HG02798 (cell line): ENCODE measurements around the gene LOXL4.

Experiments
- ATAC-seq: cut with Tn5 transposase; IDR thresholded peaks from one replicate; pipeline ENCODE4 v1.9.1; 2021; ENCODE audit warnings: mild to moderate bottlenecking; ENCODE audit not compliant: unreplicated experiment, poor library complexity

LOXL4 gene

DNA sequence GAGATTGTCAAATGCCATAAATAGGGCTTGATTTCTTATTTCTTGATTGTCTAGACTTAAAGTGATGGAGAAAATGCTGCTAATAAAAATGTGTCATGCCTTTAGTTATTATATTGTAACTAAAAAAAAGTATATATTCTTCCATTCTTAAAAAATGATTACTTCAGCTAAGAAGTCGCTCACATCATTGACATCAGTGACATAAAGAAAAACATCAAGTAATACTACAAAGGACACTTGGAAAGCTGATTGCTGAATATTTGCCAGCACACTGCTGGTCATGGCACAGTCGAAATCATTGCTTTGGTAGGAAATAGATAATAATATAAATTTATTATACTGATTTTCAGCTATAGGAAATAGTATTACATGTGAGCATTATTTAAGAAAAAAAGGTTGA is 62.6 kb downstream of the LOXL4 start:
- no peak for ATAC-seq

DNA sequence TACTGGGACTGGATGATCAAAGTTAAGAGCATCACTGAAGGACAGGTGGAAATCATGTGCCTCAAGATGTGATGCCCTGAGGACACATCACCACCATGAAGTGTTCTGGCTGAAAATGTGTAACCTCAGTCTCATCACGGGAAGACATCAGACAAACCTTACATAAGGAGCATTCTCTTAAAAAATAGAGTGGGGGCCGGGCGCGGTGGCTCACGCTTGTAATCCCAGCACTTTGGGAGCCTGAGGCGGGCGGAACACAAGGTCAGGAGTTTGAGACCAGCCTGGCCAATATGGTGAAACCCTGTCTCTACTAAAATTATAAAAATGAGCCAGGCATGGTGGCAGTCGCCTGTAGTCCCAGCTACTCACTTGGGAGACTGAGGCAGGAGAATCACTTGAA is 65.6 kb downstream of the LOXL4 start:
- ATAC-seq = no peak

DNA sequence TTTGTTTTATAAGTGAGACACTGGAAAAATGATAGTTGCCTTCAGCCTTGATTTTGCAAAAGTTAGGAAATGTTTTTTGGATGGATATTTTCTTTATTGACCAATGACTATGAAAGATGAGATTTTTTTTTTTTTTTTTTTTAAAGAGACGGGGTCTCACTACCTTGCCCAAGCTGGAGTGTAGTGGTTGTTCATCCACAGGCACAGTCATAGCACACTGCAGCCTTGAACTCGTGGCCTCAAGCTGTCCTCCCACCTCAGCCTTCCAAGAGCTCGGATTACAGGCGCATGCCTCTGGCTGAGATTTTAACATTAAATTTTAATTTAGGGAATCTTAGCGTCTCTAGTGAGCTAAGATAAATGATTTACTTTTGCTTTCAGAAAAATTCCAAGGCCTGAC is 66.2 kb downstream of the LOXL4 start:
- no peak for ATAC-seq
